K562 (cell line): ENCODE results near the gene MASP1. TPM values are rescaled to one million over a fixed set of nuclear protein-coding genes. Genes with fewer than 3 reads are reported as not detected.

ENCODE experiments used
- BACH1 ChIP-seq: fragments of 200-800 bp; sonication (Bioruptor generic); IDR thresholded peaks from 2 replicates; pipeline ENCODE4 v1.6.1; 2016; ENCODE audit warnings: missing genetic modification characterization, missing compliant biosample characterization
- CBX8 ChIP-seq: fragments of 200-600 bp; sonication (generic); IDR thresholded peaks from 2 replicates; pipeline ENCODE4 v1.6.1; 2012; ENCODE audit warnings: borderline replicate concordance, mixed run types, low read depth, mild to moderate bottlenecking, moderate library complexity, mixed read lengths, low read length, control low read depth, inconsistent platforms; ENCODE audit not compliant: poor library complexity, severe bottlenecking; ENCODE audit errors: extremely low read depth
- CTBP1 ChIP-seq: fragments of 450-650 bp; IDR thresholded peaks from 2 replicates; pipeline ENCODE4 v1.6.1; 2016; ENCODE audit warnings: borderline replicate concordance
- FOXM1 ChIP-seq, 2 experiments: fragments of 450-650 bp in 1 of 2; sonication (generic) in 1 of 2; formaldehyde crosslinking in 1 of 2; IDR thresholded peaks; 2 replicates each; pipeline versions ENCODE4 v1.6.1 to v1.9.0; 2017 to 2022; ENCODE audit warnings: low read depth in 2 of 2, mild to moderate bottlenecking in 2 of 2, missing genetic modification reagents in 1 of 2, moderate library complexity in 1 of 2
- IFI16 ChIP-seq: fragments of 250-450 bp; sonication (Bioruptor Pico); IDR thresholded peaks from 2 replicates; pipeline ENCODE4 v2.1.2; 2022; ENCODE audit warnings: mild to moderate bottlenecking, inconsistent platforms
- KLF16 ChIP-seq: IDR thresholded peaks from 2 replicates; pipeline ENCODE4 v1.6.1; 2016; ENCODE audit warnings: antibody characterized with exemption
- MAFF ChIP-seq: IDR thresholded peaks from 2 replicates; pipeline ENCODE4 v1.6.1; 2012; ENCODE audit warnings: low read length, improper control_type of control experiment
- NCOR1 ChIP-seq: fragments of 450-650 bp; IDR thresholded peaks from 2 replicates; pipeline ENCODE4 v1.6.1; 2016; ENCODE audit warnings: mild to moderate bottlenecking, moderate library complexity
- NFE2 ChIP-seq: IDR thresholded peaks from 2 replicates; pipeline ENCODE4 v1.6.1; 2014; ENCODE audit warnings: antibody characterized with exemption, low read depth
- NONO ChIP-seq, 2 experiments: fragments of 200-400 bp in 1 of 2; fragments of 450-650 bp in 1 of 2; formaldehyde crosslinking in 1 of 2; IDR thresholded peaks; 2 replicates each; pipeline ENCODE4 v1.6.1; 2017; ENCODE audit warnings: low read depth in 2 of 2, mild to moderate bottlenecking in 2 of 2, moderate library complexity in 2 of 2, low read length in 1 of 2
- PML ChIP-seq: IDR thresholded peaks from 2 replicates; pipeline ENCODE4 v1.6.1; 2012; ENCODE audit warnings: low read length, inconsistent platforms
- RFX7 ChIP-seq: fragments of 250-450 bp; sonication (Bioruptor Pico); IDR thresholded peaks from 2 replicates; pipeline ENCODE4 v1.5.1; 2021; ENCODE audit warnings: mild to moderate bottlenecking
- SOX6 ChIP-seq: fragments of 450-650 bp; IDR thresholded peaks from 2 replicates; pipeline ENCODE4 v1.6.1; 2014; ENCODE audit warnings: mild to moderate bottlenecking
- SP1 ChIP-seq: sonication (generic); formaldehyde crosslinking; IDR thresholded peaks from 2 replicates; pipeline ENCODE4 v1.8.1; 2022; ENCODE audit warnings: mild to moderate bottlenecking, missing genetic modification reagents
- XRCC5 ChIP-seq: fragments of 200-400 bp; formaldehyde crosslinking; IDR thresholded peaks from 2 replicates; pipeline ENCODE4 v1.6.1; 2017; ENCODE audit warnings: low read depth, mild to moderate bottlenecking, low read length
- ZC3H8 ChIP-seq: fragments of 450-650 bp; IDR thresholded peaks from 2 replicates; pipeline ENCODE4 v1.6.1; 2017
- ZNF282 ChIP-seq: sonication (generic); formaldehyde crosslinking; IDR thresholded peaks from 2 replicates; pipeline ENCODE4 v1.8.1; 2023; ENCODE audit warnings: missing genetic modification reagents
- ZNF561 ChIP-seq: fragments of 450-650 bp; formaldehyde crosslinking; conservative IDR thresholded peaks from 2 replicates; pipeline ENCODE4 v1.4.0; 2020; ENCODE audit warnings: mild to moderate bottlenecking, moderate library complexity
- ZNF77 ChIP-seq: fragments of 250-450 bp; sonication (Bioruptor Pico); IDR thresholded peaks from 2 replicates; pipeline ENCODE4 v1.5.0; 2020
- polyA plus RNA-seq, 8 experiments: library from polyadenylated mRNA; depleted of rRNA in 4 of 8; stranded (reverse) in 5 of 8; unstranded in 3 of 8; fragments of >200 nt; fragmentation: Nextera tagmentation in 2 of 8; fragmentation: Illumina TruSeq in 1 of 8; extraction: Ambion mirVana in 2 of 8; extraction: Trizol in 1 of 8; gene quantifications; 2 replicates each; pipeline versions ENCODE4 v1.2.1 to v1.2.3, GENCODE V29; 2011 to 2014; ENCODE audit warnings: inconsistent platforms in 1 of 8, missing spikeins in 1 of 8
- total RNA-seq, 7 experiments: library from RNA; depleted of rRNA in 6 of 7; stranded (reverse); fragments of >200 nt in 6 of 7; fragmentation: Illumina TruSeq in 2 of 7; extraction: Trizol in 2 of 7; gene quantifications; 2 replicates each; pipeline versions ENCODE4 v1.2.1 to v1.2.3, GENCODE V29; 2011 to 2021; ENCODE audit warnings: low replicate concordance in 1 of 7
- TF ChIP-seq, protein P1 (sequence below): fragments of 250-450 bp; sonication (Bioruptor Pico); IDR thresholded peaks from 2 replicates; pipeline ENCODE4 v1.5.0; 2021
- TF ChIP-seq, protein P2 (sequence below), 2 experiments: fragments of 450-650 bp; IDR thresholded peaks; 2 replicates each; pipeline ENCODE4 v1.6.1; 2016
- TF ChIP-seq, protein P3 (sequence below): sonication (generic); formaldehyde crosslinking; IDR thresholded peaks from 2 replicates; pipeline ENCODE4 v1.8.0; 2022; ENCODE audit warnings: mild to moderate bottlenecking, low read depth, missing genetic modification reagents
- TF ChIP-seq, protein P4 (sequence below), 3 experiments: IDR thresholded peaks in 2 of 3; conservative IDR thresholded peaks in 1 of 3; 2 replicates each; pipeline ENCODE4 v1.5.1; 2011 to 2012; ENCODE audit warnings: low read length in 3 of 3, mild to moderate bottlenecking in 3 of 3, control low read depth in 2 of 3, improper control_type of control experiment in 1 of 3, inconsistent platforms in 1 of 3, low read depth in 1 of 3, mixed read lengths in 1 of 3, moderate library complexity in 1 of 3; ENCODE audit not compliant: insufficient read depth in 2 of 3
- TF ChIP-seq, protein P5 (sequence below): fragments of 250-450 bp; sonication (Bioruptor Pico); IDR thresholded peaks from 2 replicates; pipeline ENCODE4 v1.8.0; 2021; ENCODE audit warnings: mild to moderate bottlenecking, moderate library complexity

The MASP1 gene
- total and polyA plus RNA-seq, 9 of the 15 experiments (the other 6 are each of a cell fraction or from before 2014, with no cell fraction given): 0.03 to 0.24 (median 0.20) TPM; not detected in 3

DNA sequence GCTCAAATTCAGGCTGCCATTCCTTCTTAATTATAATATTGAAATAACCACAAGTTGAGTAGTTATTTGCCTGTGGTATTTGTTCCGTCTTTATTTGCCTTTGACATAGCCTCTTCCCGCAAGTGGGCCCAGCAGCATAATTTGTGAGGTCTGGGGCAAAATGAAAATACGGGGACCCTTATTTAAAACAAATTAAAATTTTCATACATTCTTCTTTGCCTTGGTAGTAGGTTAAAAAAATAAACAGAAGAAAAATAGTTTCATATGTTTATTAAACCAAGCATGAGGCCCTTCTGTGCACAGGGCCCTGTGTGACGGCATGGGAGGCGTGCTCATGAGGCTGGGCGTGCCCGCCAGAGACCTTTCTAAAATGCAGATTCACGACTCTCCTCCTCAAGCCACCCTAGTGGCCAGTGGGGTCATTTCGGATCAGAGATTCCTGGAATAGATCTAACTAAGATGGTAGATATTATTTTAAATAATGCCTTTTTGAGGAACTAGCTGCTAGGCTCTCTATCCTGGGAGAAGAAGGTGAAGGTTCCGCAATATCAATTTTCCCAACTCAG lies 35.4 kb downstream of the MASP1 start (continued):
- no peak for TF ChIP-seq ZNF561 (CRISPR knock-in tag)
- peak; percentile 33; the same call in 1 of the 2 replicates for TF ChIP-seq BACH1 (tag)
- no peak for TF ChIP-seq CBX8
- TF ChIP-seq, protein P1, sequence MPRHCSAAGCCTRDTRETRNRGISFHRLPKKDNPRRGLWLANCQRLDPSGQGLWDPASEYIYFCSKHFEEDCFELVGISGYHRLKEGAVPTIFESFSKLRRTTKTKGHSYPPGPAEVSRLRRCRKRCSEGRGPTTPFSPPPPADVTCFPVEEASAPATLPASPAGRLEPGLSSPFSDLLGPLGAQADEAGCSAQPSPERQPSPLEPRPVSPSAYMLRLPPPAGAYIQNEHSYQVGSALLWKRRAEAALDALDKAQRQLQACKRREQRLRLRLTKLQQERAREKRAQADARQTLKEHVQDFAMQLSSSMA: no peak
- peak; percentile 26; the same call in 1 of the 2 replicates for TF ChIP-seq MAFF
- peak; percentile 24; the same call in 1 of the 2 replicates for TF ChIP-seq FOXM1 (IDR thresholded peaks at IDR 0.05; ENCODE audit: low read depth)
- TF ChIP-seq FOXM1 (CRISPR knock-in tag; IDR thresholded peaks at IDR 0.05; ENCODE audit: low read depth): no peak
- TF ChIP-seq, protein P2, sequence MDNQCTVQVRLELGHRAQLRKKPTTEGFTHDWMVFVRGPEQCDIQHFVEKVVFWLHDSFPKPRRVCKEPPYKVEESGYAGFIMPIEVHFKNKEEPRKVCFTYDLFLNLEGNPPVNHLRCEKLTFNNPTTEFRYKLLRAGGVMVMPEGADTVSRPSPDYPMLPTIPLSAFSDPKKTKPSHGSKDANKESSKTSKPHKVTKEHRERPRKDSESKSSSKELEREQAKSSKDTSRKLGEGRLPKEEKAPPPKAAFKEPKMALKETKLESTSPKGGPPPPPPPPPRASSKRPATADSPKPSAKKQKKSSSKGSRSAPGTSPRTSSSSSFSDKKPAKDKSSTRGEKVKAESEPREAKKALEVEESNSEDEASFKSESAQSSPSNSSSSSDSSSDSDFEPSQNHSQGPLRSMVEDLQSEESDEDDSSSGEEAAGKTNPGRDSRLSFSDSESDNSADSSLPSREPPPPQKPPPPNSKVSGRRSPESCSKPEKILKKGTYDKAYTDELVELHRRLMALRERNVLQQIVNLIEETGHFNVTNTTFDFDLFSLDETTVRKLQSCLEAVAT (IDR thresholded peaks at IDR 0.05): no peak
- no peak for TF ChIP-seq ZC3H8
- TF ChIP-seq, protein P3, sequence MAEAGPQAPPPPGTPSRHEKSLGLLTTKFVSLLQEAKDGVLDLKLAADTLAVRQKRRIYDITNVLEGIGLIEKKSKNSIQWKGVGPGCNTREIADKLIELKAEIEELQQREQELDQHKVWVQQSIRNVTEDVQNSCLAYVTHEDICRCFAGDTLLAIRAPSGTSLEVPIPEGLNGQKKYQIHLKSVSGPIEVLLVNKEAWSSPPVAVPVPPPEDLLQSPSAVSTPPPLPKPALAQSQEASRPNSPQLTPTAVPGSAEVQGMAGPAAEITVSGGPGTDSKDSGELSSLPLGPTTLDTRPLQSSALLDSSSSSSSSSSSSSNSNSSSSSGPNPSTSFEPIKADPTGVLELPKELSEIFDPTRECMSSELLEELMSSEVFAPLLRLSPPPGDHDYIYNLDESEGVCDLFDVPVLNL (CRISPR knock-in tag): no peak
- TF ChIP-seq RFX7 (CRISPR knock-in tag): no peak
- TF ChIP-seq PML: no peak
- peak; percentile 67 for TF ChIP-seq NFE2
- TF ChIP-seq, protein P4, sequence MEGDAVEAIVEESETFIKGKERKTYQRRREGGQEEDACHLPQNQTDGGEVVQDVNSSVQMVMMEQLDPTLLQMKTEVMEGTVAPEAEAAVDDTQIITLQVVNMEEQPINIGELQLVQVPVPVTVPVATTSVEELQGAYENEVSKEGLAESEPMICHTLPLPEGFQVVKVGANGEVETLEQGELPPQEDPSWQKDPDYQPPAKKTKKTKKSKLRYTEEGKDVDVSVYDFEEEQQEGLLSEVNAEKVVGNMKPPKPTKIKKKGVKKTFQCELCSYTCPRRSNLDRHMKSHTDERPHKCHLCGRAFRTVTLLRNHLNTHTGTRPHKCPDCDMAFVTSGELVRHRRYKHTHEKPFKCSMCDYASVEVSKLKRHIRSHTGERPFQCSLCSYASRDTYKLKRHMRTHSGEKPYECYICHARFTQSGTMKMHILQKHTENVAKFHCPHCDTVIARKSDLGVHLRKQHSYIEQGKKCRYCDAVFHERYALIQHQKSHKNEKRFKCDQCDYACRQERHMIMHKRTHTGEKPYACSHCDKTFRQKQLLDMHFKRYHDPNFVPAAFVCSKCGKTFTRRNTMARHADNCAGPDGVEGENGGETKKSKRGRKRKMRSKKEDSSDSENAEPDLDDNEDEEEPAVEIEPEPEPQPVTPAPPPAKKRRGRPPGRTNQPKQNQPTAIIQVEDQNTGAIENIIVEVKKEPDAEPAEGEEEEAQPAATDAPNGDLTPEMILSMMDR (IDR thresholded peaks at IDR 0.05 in 2 of 3, conservative IDR thresholded peaks at IDR 0.05 in 1 of 3; ENCODE audit: insufficient read depth in 2 of 3, low read depth in 1 of 3, low read length in 3 of 3): peak in 2 of 3 experiments; percentile 35 to 36; a peak in 2 of 6 replicates
- TF ChIP-seq, protein P5, sequence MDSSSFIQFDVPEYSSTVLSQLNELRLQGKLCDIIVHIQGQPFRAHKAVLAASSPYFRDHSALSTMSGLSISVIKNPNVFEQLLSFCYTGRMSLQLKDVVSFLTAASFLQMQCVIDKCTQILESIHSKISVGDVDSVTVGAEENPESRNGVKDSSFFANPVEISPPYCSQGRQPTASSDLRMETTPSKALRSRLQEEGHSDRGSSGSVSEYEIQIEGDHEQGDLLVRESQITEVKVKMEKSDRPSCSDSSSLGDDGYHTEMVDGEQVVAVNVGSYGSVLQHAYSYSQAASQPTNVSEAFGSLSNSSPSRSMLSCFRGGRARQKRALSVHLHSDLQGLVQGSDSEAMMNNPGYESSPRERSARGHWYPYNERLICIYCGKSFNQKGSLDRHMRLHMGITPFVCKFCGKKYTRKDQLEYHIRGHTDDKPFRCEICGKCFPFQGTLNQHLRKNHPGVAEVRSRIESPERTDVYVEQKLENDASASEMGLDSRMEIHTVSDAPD: no peak
- no peak for TF ChIP-seq ZNF282 (CRISPR knock-in tag)
- TF ChIP-seq ZNF77 (CRISPR knock-in tag): no peak
- TF ChIP-seq CTBP1: 0 out of 2 replicates have a peak, but pooled peaks have one; percentile 10
- no peak for TF ChIP-seq KLF16
- TF ChIP-seq SP1 (CRISPR knock-in tag): no peak
- TF ChIP-seq NCOR1: no peak
- no peak for TF ChIP-seq IFI16 (CRISPR knock-in tag)
- no peak for TF ChIP-seq SOX6
- TF ChIP-seq NONO (IDR thresholded peaks at IDR 0.05; ENCODE audit: low read depth in 2 of 2, low read length in 1 of 2): no peak
- no peak for TF ChIP-seq XRCC5
